ENCODE results near the gene MRGPRE. TPM values are rescaled to one million over a fixed set of nuclear protein-coding genes. Genes with fewer than 3 reads are reported as not detected.

Gene MRGPRE
- total RNA-seq, 1 donor from 2014 or later: not detected

GRCh38 chr11:3193373-3194015 lies 38.7 kb downstream of the MRGPRE start:
- Mint-ChIP-seq H3K27ac (ENCODE audit: unreplicated experiment) (no peak overlapping the region), H3K27me3 (ENCODE audit: unreplicated experiment) (peaks cover 8% of the 10 kb centered on the region), H3K4me1 (ENCODE audit: unreplicated experiment) (peaks cover 3% of the 10 kb centered on the region), H3K4me3 (ENCODE audit: unreplicated experiment) (no peak overlapping the region), H3K36me3 (ENCODE audit: low read depth, unreplicated experiment) (no peaks in the 10 kb centered on the region), H3K9me3 (ENCODE audit: unreplicated experiment) (no peaks in the 10 kb centered on the region)
- TF ChIP-seq CTCF (IDR thresholded peaks at IDR 0.05; ENCODE audit: unreplicated experiment): no peak
- DNase-seq (ENCODE audit: low spot score): no peak

GRCh38 chr11:3192511-3193372 lies 39.5 kb downstream of the MRGPRE start:
- Mint-ChIP-seq H3K9me3 (ENCODE audit: unreplicated experiment) (no peaks in the 10 kb centered on the region), H3K27ac (ENCODE audit: unreplicated experiment) (no peak overlapping the region), H3K4me3 (ENCODE audit: unreplicated experiment) (no peak overlapping the region), H3K4me1 (ENCODE audit: unreplicated experiment) (peaks cover 3% of the 10 kb centered on the region), H3K36me3 (ENCODE audit: low read depth, unreplicated experiment) (no peaks in the 10 kb centered on the region), H3K27me3 (ENCODE audit: unreplicated experiment) (peaks cover 6% of the 10 kb centered on the region)
- no peak for DNase-seq (ENCODE audit: low spot score)
- no peak for TF ChIP-seq CTCF (IDR thresholded peaks at IDR 0.05; ENCODE audit: unreplicated experiment)

GRCh38 chr11:3191586-3192324 lies 40.5 kb downstream of the MRGPRE start:
- Mint-ChIP-seq H3K27ac (ENCODE audit: unreplicated experiment) (peak overlapping the region; percentile 48), H3K4me3 (ENCODE audit: unreplicated experiment) (no peak overlapping the region), H3K9me3 (ENCODE audit: unreplicated experiment) (no peaks in the 10 kb centered on the region), H3K4me1 (ENCODE audit: unreplicated experiment) (peaks cover 3% of the 10 kb centered on the region), H3K36me3 (ENCODE audit: low read depth, unreplicated experiment) (no peaks in the 10 kb centered on the region), H3K27me3 (ENCODE audit: unreplicated experiment) (peaks cover 6% of the 10 kb centered on the region)
- DNase-seq (ENCODE audit: low spot score): no peak
- no peak for TF ChIP-seq CTCF (IDR thresholded peaks at IDR 0.05; ENCODE audit: unreplicated experiment)

GRCh38 chr11:3190600-3190999 lies 41.6 kb downstream of the MRGPRE start:
- TF ChIP-seq CTCF (IDR thresholded peaks at IDR 0.05; ENCODE audit: unreplicated experiment): no peak
- no peak for DNase-seq (ENCODE audit: low spot score)
- H3K4me1 Mint-ChIP-seq (ENCODE audit: unreplicated experiment): no peaks in the 10 kb centered on the region
- no peak overlapping the region for H3K27ac Mint-ChIP-seq (ENCODE audit: unreplicated experiment)
- no peaks in the 10 kb centered on the region for H3K9me3 Mint-ChIP-seq (ENCODE audit: unreplicated experiment)
- H3K27me3 Mint-ChIP-seq (ENCODE audit: unreplicated experiment): peaks cover 7% of the 10 kb centered on the region
- H3K4me3 Mint-ChIP-seq (ENCODE audit: unreplicated experiment): no peak overlapping the region
- H3K36me3 Mint-ChIP-seq (ENCODE audit: low read depth, unreplicated experiment): no peaks in the 10 kb centered on the region
